GM21619 (cell line): Measurements from ENCODE around the gene C4B.
"Not testable (repeated sequence)": the region's sequence is repeated elsewhere in the genome, so short reads cannot be mapped to it uniquely, and the experiment has no call there.

Source experiments
- ATAC-seq: cut with Tn5 transposase; IDR thresholded peaks from one replicate; pipeline ENCODE4 v1.9.1; 2021; ENCODE audit not compliant: unreplicated experiment

C4B gene

DNA sequence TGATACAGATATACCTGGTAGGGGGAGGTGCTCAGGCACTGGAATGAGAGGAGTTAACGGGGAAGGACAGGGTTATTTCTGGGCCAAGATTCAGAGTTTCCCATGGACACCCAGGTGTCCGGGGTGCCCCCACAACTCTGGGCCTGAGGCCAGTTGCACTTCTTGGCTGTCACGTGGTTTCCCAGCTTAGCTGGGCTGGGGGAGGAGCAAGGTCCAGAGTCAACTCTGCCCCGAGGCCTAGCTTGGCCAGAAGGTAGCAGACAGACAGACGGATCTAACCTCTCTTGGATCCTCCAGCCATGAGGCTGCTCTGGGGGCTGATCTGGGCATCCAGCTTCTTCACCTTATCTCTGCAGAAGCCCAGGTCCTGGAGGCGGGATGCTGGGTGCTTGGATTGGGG lies at the start of gene C4B:
Gene C4B, plus strand, starts transcription at position 249 of the 400 bp plus-strand sequence. Its CDS starts 51 bp downstream, at position 300.
- ATAC-seq = not testable (repeated sequence)

DNA sequence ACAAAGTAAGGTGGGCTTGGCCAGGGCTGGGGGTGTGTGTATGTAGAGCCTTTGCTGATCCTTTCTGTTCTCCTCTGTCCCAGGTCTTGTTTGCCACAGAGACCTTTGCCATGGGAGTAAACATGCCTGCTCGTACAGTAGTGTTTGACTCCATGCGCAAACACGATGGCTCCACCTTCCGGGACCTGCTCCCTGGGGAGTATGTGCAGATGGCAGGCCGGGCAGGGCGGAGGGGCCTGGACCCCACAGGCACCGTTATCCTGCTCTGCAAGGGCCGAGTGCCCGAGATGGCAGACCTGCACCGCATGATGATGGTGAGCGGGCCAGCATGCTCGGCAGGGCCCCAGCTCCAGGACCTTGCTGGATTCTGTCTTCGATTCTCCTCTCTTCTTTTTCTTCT lies 48.9 kb upstream of the C4B start:
- no peak for ATAC-seq

DNA sequence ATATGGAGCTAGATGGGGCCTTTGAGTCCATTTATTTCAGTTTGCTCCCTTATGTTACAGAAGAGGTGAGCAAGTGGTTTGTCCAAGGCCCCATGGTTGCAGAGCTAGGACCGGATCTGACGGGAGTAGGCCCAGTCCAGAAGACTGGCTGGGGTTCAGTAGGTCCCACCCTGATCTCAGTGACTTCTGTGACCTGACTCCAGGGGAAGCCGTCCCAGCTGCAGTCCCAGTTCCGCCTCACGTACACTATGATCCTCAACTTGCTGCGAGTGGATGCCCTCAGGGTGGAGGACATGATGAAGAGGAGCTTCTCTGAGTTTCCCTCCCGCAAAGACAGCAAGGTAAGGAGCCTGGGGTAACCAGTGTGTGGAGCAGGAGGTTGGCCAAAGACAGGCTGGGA lies 48.1 kb upstream of the C4B start:
- ATAC-seq = no peak

DNA sequence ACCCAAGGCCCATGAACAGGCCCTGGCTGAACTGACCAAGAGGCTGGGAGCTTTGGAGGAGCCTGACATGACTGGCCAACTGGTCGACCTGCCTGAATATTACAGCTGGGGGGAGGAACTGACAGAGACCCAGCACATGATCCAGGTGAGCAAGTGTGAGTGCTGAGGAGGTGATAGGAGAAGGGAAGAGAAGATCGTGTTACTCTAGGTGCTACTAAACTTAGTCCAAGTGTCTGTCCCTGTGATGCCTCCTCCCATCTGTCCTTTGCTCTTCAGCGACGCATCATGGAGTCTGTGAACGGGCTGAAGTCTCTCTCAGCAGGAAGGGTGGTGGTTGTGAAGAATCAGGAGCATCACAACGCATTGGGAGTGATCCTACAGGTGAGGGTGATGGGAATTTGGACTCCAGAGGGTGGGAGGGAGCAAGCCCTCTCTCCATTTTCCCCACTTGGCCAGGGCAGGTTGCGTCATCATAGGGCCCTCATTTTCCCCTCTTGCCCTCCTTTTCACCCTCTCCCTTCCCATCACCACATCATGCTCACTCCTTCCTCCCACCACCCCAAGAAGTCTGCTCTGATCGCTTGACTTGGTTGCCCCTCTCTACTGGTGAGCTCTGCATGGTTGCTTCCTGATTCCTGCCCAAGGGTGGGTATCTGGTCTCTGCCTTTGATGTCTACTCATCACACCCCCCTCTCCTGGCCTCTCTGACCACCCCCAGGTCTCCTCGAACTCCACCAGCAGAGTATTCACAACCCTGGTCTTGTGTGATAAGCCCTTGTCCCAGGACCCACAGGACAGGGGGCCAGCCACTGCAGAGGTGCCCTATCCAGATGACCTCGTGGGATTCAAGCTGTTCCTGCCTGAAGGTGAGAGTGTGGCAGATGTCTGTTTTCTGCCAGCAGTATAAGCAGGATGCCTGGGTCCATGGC lies 47.3 kb upstream of the C4B start:
- no peak for ATAC-seq

DNA sequence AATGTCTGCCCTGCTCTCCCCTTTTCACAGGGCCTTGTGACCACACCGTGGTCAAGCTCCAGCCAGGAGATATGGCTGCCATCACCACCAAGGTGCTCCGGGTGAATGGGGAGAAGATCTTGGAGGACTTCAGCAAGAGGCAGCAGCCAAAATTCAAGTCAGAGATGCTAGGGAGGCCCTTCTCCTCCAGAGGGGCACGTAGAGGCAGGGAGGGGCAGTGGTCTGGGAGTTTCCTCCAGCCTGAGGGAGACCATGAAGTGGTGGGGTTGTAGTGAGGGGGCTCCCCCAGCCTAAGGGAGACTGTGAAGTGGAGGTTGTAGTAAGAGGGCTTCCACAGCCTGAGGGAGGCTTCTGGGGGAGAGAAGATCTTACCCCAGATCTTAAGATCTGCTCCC lies 46.7 kb upstream of the C4B start:
- no peak for ATAC-seq

DNA sequence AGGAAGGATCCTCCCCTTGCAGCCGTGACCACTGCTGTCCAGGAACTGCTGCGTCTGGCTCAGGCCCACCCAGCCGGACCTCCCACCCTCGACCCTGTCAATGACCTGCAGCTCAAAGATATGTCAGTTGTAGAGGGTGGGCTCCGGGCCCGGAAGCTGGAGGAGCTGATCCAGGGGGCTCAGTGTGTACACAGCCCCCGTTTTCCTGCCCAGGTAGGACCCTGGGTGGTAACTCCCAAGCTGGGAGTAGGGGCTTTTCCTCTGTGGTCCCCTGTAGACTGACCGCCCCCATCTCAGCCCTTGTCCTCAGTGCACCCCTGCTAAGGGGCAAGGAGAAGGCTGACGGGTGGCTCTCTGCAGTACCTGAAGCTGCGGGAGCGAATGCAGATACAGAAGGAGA lies 46.3 kb upstream of the C4B start:
- ATAC-seq = no peak

DNA sequence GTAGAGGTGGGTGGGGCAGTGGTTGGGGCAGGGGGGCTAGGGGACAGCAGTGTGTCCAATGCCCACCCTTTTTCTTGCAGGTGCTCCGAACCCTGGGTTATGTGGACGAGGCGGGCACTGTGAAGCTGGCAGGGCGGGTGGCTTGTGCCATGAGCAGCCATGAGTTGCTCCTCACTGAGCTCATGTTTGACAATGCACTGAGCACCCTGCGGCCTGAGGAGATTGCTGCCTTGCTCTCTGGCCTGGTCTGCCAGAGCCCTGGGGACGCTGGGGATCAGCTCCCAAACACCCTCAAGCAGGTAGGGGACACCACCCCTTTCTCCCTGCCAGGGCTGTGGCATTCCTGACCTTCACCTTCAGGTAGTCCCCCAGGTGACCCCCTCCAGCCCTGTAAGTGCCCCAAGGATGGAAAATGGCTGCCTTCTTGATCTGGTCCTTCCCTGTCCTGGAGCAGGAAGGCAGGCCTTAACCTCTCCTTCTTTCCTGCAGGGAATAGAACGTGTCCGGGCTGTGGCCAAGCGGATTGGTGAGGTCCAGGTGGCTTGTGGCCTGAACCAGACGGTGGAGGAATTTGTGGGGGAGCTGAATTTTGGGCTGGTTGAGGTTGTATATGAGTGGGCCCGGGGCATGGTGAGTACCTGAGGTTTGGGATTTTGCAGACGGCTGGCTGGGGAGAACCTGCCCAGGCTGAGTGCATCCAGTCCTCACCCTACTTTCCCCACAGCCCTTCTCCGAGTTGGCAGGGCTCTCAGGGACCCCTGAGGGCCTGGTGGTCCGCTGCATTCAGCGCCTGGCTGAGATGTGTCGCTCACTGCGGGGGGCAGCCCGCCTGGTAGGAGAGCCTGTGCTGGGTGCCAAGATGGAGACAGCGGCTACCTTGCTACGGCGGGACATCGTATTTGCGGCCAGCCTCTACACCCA lies 45.5 kb upstream of the C4B start:
- ATAC-seq = no peak

DNA sequence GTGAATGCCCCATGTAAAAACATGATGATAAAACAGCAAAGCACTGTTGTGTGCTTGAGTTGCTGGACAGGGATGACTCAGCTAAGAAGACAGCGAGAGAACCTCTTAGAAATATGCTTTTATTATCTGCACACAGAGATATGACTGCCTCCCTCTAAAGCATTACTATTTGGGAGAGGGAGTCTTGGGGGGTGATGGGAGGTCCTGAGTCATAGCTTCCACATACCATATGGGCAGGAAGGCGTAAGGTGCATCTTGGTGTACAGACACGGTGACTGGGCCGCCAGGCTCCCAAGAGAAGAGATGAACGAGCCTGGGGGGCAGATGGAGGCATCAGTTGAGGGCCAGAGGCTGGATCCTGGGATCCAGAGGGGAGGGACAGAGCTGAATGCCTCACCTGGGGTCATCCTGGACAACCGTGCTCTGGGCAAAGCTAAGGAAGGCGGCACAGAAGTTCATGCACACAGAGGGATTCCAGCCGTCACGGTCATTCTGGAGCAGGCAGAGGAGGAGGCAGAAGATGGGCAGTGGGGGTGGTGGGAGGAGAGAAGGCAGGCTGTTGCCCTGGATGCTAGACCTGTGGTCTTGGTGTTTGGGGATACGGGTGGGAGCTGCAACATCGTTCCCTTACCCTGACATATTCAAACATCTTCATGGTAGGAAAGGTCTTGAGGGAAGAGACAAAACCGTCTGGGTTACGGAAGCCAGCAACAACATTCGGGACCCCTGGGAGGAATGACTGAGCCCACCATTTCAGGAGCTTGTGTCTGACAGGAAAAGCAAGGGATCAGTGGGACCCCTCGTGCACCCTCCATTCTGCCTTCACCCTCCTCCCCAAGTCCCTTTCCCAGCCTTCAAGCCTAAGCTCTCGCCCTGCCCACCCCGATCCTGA lies 44.6 kb upstream of the C4B start:
- no peak for ATAC-seq

DNA sequence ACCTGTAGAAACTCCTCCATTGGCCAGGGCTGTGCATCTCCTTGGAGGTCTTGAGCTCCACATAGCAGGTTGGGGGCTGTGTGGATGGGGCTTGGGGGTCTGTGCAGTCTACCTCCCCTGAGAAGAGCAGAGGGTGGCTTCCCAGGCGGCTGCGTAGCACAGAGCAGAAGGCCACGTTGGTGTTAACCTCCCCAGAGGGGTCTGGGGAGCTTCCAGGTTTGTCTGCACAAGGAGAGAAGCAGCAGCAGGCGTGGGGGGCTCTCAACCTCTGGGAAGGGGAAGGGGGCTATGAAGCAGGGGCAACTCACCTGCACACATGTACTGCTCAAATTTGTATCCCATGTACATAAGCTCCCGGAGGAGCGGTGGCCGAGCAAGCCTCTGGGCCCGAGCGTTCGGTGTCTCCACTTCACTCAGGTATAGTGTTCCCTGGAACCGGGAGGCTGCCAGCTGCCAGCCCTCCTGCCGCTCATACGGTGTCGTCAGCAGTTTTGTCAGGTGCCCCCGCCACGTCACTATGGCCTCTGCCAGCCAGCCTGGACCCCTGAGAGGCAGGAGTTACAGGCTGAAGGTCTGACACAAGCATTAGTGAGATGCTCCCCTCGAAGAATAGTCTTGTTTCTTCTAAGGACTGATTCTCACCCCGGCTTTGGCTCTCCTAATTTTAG lies 43.9 kb upstream of the C4B start:
- ATAC-seq = no peak

DNA sequence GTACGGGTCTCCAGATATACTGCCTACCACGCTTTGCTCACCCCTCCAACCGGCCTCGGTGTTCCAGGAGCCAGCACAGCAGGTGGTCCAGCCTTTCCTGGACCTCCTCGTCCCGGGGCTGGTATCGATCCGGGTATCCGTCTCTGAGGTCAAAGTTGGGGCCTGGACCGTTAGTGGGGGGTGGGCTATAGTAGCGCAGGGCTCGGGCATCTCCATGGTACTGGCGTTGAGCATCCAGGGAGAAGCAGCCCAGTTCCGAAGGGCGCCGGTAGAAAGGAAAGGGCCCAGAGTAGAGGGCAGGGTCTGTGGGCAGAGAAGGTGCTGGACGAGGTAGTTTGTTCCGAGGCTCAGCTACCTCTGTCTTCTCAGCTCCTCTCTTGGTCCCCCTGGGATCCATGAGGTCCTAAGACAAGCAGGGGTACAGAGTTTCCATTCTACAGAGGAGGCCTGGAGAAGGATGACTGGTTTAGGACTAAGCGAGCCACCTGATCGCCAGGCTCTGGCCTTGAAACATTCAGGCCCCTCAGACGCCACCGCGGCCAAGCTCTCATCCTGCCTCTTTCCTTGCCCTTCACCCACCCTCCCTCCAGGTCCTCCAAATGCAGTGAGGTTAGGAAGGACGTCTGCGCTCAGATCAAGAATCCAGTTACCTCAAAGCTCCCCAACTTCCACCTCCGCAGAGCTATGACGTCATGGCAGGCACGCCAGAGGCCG lies 43.2 kb upstream of the C4B start:
- ATAC-seq = no peak

DNA sequence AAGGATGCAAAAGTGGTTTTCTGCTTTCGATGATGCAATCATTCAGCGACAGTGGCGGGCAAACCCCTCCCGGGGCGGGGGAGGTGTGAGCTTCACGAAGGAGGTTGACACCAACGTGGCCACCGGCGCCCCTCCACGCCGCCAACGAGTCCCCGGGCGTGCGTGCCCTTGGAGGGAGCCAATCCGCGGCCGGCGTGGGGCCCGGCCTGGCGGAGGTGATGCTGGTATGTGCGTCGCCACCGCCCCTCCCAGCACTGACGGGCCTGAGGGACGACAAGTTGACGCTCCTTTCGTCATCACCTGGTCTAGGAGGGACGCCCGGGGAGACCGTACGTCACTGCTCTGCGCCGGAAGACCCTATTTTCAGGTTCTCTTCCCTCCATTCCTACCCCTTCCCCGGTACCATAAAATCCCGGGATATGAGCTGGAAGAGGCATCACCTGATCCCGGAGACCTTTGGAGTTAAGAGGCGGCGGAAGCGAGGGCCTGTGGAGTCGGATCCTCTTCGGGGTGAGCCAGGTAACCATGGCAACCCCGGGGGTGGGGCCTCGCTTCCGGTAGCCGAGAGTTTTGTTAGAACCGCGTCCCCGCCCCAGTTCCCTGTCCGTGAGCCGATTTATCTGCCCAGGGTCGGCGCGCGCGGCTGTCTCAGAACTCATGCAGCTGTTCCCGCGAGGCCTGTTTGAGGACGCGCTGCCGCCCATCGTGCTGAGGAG lies 42.4 kb upstream of the C4B start, which contains the start of gene DXO:
Gene DXO, minus strand, starts transcription at position 146 of the 716 bp plus-strand sequence. CDS start 463 bp downstream, outside the sequence.
- ATAC-seq = peak; percentile 79

DNA sequence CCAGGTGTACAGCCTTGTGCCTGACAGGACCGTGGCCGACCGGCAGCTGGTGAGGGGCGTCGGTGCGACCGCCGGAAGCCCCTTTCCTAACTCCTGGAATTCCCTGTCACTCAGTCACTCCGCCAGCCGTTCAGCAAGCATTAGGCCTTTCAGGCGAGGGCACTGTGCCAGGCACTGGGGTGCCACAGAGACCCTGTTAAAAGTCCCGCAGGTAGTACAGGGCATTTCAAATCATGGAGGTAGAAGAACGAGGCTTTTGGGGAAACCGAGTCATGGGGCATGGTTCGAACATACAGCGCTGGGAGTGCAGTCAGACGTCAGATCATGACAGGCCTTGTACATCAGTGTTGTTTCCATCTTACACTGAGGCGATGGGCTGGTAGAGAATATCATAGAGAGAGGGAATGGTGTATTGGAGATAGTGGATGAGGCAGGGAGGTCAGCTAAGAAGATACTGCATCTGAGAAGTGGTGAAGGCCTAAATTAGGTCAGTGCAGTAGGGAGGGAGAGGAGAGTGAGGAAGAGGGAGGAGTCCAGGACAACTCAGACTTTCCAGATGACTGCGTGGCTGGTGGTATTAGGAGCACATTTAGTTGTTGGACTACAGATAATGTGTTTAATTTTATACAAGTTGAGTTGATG lies 41.8 kb upstream of the C4B start:
- no peak for ATAC-seq

DNA sequence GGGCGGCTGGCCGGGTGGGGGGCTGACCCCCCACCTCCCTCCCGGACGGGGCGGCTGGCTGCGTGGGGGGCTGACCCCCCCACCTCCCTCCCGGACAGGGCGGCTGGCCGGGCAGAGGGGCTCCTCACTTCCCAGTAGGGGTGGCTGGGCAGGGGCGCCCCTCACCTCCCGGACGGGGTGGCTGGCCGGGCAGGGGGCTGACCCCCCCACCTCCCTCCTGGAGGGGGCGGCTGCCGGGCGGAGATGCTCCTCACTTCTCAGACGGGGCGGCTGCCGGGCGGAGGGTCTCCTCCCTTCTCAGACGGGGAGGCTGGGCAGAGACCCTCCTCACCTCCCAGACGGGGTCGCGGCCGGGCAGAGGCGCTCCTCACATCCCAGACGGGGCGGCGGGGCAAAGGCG lies 38.5 kb upstream of the C4B start:
- not testable (repeated sequence) for ATAC-seq

DNA sequence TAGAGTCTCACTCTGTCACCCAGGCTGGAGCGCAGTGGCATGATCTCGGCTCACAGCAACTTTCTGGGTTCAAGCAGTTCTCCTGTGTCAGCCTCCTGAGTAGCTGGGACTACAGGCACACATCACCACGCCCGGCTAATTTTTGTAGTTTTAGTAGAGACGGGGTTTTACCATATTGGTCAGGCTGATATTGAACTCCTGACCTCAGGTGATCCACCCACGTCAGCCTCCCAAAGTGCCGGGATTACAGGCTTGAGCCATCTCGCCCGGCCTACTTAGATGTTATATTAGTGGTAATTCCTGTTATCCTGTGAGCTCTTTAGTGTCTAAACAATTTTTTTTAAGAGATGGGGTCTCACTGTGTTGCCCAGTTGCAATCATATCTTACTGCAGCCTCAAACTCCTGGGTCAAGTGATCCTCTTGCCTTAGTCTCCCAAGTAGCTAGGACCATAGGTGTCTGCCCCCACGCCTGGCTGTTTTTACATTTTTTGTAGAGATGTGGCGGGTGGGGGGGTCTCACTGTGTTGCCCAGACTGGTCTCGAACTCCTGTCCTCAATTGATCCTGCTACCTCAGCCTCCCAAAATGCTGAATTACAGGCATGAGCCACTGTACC lies 36.7 kb upstream of the C4B start:
- ATAC-seq = no peak

DNA sequence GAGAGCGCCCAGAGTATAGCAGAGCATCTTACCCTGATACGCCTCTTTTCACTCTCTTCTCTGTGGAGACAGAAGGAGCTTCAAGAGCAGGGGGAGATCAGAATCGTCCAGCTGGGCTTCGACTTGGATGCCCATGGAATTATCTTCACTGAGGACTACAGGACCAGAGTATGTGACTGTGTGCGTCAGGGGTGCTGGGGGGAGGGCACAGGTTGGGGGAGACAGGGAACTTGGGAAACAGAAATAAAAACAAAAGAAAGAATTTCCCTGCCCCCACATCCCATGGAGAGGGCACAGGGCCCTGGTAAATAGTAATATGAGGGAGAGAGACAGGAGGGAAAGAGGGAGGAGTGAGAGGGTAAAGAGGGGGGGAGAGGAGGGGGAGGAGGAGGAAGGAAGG lies 35.8 kb upstream of the C4B start:
- no peak for ATAC-seq

DNA sequence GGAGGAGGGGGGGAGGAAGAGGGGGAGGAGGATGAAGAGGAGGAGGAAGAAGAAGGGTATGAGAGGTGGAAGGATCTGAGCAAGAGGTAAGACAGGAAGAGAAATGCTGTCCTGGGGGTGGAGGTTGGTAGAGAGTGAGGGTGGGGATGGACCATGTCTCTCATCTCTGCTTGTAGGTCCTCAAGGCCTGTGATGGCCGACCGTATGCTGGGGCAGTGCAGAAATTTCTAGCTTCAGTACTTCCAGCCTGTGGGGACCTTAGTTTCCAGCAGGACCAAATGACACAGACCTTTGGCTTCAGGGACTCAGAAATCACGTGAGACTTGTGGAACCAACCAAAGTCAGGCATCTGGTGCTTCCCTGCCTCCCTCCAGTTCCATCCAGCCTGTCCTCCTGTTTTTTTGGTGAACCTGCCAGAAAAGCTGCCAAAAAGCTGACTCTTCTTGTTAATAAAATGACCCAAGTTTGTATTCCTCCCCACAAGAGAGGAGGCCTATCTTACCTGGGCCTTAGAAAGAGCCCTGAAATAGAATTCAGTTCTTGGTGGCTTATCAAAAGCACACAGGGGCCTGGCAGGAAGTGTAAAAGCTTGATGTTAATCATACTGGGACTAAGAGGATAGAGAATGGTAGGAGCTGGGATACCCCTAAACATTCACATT lies 35.2 kb upstream of the C4B start:
- ATAC-seq = no peak

DNA sequence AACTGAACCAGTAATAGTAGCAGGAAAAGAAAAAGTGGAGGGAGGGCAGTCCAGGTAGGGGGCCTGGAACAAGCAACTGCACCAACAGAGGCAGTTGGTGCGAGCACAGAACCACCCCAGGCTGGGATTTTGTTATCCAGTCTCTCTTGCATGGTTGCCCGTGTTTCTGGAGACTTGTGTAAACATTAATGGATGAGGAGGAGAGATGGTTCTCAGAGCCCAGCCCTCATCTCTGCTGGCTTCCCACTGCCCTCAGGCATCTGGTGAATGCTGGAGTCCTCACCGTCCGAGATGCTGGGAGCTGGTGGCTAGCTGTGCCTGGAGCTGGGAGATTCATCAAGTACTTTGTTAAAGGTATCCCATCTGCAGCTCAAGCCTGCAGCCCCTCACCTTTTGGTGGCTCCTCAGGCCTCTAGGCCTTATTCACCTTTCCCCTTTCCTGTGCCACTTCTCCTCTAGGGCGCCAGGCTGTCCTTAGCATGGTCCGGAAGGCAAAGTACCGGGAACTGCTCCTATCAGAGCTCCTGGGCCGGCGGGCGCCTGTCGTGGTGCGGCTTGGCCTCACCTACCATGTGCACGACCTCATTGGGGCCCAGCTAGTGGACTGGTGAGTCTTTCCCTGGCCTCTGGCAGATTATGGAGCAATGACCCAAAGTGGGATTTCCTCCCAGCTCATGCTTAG lies 34.3 kb upstream of the C4B start:
- not testable (repeated sequence) for ATAC-seq
